Measurements from ENCODE around the gene A2M.

- TF ChIP-seq CTCF (IDR thresholded peaks at IDR 0.05 in 8 of 11, conservative IDR thresholded peaks at IDR 0.05 in 3 of 11) (no peak), POLR2A (IDR thresholded peaks at IDR 0.05) (no peak)
Observed at GRCh38 chr12:9091891-9092598, 23.7 kb downstream of the A2M start.

Data from spleen (tissue), 7 donors.